GM21576 (cell line): ENCODE measurements around the gene GDAP2.
"Not testable (repeated sequence)": the region's sequence is repeated elsewhere in the genome, so short reads cannot be mapped to it uniquely, and the experiment has no call there.

ENCODE experiments used
- ATAC-seq: cut with Tn5 transposase; IDR thresholded peaks from one replicate; pipeline ENCODE4 v1.9.1; 2021; ENCODE audit warnings: mild to moderate bottlenecking, moderate library complexity; ENCODE audit not compliant: unreplicated experiment

GDAP2 gene

DNA sequence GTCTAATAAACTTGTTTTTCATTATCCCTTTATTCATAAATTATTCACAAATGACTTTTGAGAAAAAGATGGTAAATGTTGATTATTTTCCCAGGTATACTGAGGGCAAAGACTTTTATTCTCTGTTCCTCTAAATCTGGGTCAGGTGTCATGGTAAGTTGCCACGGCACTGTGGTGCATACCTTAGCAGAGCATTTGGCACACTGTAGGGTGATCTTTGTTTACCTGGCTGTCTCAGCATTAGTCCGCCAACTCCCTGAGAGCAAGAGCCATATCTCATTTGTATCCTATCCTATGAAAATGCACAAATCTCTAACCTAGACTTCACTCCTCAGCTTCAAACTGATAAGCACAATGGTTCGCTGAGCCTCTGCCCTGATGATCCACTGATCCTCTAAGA is 24.9 kb downstream of the GDAP2 start:
- ATAC-seq, result no peak

DNA sequence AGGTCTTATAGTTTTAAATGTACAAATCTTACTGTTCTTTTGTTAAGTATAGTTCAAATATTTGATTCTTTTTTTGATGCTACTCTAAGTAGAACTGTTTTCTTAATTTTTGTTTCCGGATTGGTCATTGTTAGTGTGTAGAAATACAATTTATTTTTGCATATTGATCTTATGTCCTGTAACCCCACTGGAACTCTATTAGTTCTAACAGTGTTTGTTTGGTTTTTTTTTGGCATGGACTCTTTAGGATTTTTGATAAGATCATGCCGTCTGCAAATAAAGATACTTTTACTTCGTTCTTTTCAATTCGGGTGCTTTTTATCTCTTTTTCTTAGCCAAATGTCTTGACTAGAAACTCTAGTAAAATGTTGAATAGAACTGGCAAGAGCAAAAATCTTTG is 26.5 kb downstream of the GDAP2 start:
- ATAC-seq, result no peak

DNA sequence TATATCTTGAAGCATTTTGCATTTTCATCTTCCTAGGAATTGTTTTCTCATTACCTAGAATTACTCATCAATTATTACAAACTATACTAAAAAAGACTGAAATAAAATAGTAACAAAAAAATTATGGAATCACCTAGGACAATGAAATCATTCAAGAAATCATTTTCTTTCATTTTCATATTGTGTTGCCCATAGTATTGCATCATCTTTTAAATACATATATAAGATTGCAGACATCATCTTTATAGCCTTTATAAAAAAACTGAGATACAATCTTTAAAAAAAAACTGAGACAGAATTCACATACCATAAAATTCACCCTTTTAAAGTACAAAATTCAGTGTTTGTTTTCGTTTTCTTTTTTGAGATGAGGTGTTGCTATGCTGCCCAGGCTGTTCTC is 29.6 kb downstream of the GDAP2 start:
- ATAC-seq, result no peak

DNA sequence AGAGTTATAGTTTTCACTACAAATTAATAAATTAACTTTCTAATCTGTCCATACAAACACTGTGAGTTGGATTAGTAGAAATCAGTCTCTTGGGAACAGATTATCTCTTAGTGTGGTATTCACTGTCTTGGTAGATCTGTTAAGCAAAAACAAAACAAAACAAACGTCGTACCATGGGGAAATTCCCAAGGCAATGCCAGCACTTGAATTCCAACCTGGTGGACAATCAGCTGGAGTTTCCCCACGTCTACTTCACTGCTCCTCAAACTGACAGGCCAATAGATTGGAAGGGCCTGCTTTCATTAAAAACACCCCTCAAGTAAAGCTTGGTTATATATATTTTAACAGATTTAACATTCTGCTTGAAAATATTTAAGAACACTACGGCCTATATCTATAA is 31.9 kb downstream of the GDAP2 start:
- no peak for ATAC-seq

DNA sequence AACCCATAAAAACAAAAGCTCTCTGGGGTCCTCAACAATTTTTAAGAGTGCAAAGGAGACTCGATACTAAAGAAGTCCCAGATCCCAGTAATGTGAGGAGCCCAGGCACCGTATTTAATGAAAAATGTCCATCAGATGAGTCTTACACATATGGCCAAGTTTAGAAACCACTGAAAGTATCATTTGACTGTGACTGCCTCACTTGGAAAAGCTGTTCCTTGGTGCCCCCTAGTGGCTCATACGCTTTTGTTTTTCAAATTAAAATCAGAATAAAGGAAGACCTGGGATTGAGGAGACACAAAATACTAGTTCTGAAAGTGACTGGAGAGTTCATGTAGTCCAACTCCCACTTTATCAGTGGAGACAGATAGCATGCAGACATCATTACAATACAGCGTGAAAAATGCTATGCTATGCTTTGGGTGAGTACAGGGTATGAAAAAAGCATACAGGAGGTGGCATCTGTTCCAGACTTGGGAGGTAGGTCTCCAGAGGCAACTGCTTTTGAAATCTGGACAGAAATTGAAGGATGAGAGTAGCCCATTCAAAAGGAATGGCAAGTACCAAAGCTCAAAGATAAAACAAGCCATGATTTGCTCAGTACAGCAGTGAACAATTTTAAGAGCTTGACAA is 33.8 kb downstream of the GDAP2 start:
- peak; percentile 89 for ATAC-seq

DNA sequence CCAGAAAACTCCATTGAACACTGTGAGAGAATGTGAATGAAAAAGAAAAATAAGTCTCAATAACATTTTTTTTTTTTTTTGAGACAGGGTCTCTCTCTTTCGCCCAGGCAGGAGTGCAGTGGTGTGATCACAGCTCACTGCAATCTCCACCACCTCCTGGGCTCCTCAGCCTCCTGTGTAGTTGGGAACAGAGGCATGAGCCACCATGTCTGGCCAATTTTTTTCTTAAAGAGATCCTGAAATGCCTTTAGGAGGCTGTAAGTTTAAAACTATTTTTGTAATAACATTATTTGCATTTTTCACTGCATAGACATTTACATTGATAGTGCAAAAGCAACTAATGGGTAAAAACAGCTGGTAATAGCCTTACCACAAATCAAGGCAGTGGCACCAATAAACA is 35.3 kb downstream of the GDAP2 start:
- ATAC-seq, result no peak

DNA sequence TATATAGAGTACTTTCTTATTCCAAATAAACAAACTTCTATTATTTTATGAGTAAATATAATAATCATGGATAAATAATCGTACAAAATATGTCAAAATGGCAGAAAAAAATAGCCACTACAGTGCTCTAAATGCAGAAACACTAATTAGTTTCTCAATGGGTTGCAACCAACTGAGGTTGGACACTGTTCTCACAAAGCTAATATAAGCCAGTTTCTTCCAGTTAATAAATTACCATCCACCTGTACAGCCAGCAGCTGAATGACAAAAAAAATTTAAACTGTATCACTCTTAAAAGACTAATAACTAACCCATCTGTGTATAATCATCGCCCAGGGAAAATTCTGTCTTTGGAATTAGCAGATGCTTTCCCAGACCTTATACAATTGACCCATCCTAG is 36.9 kb downstream of the GDAP2 start:
- no peak for ATAC-seq

DNA sequence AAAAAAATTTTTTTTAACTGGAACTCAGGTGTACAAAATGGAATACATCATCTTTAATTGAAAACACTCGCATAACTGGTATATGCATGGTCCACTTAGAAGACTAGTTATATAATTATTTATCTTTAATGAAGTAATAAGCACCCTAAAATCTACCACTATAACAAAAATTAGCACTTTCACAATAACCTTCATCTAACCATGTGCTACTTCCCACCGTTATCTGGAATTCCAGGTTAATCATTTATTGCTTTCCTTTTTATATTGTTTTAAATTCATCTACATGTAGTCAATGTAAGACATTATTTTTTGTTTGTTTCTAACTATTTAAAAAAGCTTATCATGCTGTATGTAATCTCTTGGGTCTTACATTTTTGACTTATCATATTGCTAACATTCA is 39.0 kb downstream of the GDAP2 start:
- ATAC-seq, result no peak

DNA sequence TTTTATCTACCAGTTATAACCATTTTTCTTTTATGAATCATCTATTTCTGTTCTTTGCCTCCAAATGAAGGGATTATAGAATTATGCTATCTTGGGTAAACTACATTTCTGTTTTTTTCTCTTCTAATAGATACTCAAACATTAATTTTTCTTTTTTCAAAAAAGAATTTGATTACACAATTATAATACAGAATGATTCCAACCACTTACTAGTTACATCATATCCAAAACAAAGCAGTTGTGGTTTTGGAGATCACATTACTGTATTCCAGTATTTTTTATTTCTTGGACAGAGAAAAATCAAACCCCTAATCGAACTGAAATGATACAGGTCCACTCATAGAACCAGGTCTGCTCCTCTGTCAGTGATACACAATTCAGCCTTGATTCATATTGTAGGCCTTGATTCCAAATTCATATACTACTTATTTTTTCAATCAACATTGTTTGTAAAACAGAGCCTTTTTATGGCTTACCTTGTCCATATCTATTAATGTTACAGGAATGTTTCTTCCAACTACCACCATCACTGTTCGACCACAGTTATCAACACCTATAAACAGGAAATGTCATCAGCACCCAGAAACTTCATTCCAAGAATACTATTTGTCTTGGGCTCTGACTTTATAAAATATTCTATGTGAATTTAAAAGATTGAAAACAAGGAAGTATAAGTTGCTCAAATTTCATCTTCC is 43.2 kb downstream of the GDAP2 start:
- no peak for ATAC-seq

DNA sequence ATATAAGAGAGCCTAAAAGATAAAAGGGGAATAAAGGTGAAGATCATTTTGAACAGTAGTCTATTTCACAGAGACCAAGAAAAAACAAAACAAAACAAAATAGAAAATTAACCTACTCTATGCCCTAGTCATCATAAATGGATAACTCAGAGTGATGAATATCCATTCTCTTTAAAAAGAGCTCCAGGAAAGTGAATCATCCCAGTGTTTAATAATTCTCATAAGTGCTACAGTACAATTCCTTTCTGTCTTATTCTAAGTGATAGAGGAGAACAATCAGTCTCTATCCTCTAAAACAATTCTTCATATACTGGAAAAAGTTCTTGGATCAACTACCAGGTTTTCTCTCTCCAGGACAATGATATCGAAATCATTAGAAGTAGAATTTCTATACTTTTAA is 45.8 kb downstream of the GDAP2 start:
- ATAC-seq, result no peak

DNA sequence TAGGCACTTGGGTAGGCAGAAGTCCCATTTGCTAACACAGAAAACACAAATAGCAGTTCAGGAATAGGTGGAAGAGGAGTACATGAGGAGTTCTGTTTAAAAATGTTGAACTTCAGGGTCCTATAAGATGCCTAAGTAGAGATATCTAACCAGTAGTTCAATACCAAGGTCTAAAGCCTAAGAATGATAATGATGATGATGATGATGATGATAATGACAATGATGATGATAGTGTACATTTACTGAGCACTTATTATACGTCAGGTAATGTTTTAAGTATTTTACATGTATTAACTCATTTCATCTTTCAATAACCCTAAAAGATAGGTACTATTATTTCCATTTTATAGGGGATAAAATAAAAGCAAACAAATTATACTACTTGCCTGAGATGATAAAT is 50.1 kb downstream of the GDAP2 start:
- ATAC-seq, result no peak

DNA sequence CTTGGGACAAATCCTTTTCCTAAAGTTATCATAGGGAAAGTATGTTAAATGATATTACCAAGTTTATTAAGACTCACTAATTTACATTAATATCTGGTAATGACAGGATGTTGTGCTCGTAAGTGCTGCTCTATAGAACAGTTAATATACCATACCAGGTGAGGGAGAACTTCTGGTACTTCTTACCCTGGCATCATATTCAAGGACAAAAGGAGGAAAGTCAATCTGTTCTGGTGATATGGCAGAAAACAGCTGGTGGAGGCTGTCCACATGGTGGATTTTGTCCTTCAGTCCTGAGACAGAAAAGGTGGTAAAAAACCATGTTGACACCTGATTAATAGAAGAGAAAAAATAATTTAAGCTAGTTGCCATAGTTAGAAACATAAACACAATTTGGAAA is 51.6 kb downstream of the GDAP2 start:
- no peak for ATAC-seq

DNA sequence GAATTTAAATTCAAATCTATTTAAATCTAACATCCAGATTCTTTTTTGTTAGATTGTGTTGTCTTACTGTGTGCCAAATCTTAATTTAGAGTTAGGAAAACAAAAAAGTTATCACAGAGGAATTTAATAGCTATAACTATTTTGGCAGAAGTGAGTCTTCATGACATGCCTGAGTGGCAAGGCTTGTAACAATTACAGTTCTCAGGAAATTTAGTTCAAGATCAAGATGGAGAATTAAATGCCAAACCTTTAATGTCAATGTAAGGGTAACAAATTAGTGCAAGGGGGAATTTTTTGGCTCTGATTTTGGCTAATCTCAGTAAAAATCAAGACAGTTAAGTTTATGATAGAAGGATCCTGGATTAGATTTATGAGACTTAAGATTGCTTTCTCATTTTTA is 58.4 kb downstream of the GDAP2 start:
- ATAC-seq, result no peak

DNA sequence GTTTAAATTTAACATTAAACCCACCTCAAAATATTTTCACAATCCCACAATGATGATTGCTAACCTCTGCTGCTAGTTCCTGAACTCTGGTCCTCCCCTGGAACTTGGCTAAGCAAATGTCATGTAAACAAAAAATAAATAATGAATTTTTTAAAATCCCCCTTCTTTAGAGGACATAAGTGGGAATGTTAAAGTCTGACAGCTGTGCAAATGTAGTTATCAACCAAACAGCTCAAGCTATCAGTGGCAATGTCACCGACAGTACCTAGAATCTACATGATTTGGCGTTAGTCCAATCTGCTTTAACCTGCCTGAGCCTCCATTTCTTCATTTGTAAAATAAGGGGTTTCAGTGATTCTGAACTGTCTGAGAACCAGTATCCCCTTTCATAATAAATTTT is 67.7 kb downstream of the GDAP2 start:
- no peak for ATAC-seq

DNA sequence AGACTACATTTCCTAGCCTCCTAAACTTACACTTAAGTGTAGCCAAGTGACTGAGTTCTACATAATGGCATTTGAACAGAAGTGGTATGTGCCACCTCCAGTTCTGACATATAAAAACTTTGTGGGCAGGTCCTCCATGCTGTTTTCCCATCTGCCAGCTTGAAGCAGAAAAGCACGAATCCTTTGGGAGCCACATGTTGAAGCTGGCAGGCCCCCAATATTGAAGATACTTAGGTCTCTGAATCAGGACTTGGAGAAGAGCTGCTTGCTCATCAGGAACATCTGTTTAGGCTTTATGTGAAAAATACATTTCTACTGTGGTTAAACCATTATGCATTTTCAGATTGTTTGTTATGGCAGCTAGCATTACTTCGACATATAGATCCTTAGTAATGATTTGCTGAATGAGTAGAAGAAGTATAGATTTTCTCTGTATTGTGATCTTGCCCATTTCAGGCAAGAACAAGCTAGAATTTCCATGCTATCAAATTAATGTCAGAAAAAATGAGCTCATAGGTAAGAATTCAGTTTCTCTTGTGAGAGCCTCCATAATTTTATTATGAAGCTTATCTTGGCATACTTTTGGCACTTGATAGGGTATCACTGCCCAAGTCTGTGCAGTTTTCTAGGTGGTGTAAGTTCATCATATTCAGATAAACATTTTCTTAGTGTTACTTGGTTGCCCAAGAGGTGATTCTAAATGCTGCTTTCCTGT is 68.4 kb downstream of the GDAP2 start:
- no peak for ATAC-seq

DNA sequence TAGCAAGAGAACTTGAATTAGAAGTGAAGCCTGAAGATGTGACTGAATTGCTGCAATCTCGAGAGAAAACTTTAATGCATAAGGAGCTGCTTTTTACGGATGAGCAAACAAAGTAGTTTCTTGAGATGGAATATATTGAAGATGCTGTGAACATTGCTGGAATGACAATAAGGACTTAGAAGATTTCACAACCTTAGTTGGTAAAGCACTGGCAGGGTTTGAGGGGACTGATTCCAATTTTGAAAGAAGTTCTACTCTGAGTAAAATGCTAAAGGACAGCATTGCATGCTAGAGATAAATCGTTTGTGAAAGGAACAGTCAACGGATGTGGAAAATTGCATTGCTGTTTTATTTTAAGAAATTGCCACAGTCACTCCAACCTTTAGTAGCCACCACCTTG is 69.5 kb downstream of the GDAP2 start:
- ATAC-seq, result no peak

DNA sequence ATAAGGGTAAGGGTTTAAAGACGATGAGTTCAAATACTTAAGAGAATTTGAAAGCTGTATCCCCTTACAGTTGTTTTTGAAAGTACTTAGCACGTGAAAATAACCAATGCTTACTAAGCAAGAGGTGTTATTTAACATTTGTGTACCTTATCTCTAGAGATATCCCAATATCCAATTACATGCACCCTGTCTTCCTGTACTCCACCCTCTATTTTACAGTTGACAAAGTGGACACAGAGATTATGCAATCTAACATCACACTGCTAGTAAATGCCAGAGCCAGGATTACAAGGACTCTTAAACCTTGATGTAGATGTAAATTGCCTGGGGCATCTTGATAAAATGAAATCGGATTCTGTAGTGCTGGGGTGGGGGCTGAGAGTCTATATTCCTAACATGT is 72.0 kb downstream of the GDAP2 start:
- ATAC-seq, result no peak

DNA sequence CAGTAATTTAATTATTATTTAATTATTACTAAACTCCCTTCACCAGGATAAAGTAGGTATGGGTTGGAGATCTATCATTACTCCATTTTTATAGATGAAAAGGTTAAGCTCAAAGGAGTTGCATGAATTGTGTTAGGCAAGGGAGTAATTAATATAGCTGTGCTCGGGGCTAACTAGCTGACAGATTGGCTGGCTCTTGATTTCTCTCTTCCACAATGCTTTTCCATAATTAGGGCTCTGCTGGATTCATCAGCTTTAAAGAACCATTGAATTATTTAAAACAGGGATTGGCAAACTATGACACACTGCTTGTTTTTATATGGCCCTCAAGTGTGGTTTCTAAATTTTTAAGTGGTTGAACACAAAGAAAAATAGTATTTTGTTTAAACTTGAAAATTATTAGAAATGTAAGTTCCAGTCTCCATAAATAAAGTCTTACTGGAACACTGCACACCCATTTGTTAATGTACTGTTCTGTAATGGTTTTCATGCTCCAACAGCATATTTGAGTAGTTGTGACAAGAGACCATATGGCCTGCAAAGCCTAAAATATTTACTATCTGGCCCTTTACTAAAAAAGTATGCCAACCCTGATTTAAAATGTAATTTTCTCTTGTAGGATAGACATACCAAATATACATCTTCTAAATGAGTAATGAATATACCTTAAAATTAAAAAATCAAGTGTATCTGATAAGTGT is 76.4 kb downstream of the GDAP2 start:
- ATAC-seq, result no peak

DNA sequence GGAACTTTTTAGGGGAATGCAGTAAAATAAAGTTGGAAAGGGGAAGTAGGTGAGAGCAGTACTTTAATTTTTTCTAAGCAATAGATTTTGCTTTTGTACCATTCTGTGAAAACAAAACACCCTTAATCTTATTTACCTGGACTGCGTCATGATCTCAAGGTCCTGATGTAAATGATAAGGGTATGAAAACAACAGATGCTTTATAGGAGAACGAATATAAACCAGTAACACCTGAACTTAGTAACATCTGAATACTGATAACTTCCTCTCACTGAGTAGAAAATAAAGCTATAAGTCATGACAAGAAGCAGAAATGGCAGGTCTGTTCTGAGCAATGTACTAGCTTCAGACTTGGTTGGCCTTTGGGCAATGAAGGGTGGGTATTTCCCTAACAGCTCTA is 77.7 kb downstream of the GDAP2 start:
- no peak for ATAC-seq

DNA sequence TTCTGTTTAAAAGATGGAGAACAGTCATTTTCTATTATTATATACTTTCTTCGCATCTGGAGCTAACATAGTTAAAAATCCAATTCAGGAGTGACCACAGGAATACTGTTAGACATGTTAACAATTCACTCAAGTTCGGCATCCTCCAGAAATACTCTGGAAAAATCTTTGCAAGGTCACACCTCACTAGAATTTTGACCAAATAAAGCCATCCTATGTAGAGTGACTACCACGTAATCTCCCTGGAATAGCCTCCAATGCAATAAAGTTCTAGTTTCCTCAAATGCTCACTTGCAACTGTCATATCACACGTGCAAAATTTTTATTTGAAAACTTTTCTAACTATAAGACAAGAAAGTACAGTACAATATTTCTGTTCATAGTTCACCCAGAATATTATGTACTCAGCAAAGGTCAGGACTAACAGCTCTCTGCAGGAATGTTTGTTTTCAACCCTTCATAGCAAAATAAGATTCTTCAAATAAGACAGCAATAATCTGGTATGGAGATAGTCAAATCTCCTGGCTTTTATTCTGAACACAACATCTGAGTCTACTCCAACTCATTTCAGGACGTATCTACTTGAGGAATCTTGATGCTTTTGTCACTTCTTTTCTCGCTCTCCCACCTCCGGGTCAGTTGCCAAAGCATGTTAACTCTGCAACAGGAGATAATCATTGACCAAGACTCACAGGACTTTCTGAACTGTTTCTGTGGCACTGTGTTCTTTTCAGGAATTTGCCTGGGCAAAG is 82.6 kb downstream of the GDAP2 start:
- ATAC-seq, result no peak

DNA sequence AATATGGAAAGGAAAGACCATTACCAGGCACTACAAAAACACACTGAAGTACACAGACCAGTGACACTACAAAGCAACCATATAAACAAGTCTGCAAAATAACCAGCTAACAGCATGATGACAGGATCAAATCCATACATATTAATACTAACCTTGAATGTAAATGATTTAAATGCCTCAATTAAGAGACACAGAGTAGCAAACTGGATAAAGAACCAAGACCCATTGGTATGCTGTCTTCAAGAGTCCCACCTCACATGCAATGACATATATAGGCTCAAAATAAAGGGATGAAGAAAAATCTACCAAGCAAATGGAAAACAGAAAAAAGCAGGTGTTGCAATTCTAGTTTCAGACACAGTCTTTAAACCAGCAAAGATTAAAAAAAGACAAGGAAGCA is 84.9 kb downstream of the GDAP2 start:
- not testable (repeated sequence) for ATAC-seq
